ENCODE data around the gene PSMG4. TPM values are rescaled to one million over a fixed set of nuclear protein-coding genes. Genes with fewer than 3 reads are reported as not detected.

PSMG4 gene
- total and polyA plus RNA-seq, 7 donors, result 18.6 to 31.3 (median 23.5) TPM

DNA sequence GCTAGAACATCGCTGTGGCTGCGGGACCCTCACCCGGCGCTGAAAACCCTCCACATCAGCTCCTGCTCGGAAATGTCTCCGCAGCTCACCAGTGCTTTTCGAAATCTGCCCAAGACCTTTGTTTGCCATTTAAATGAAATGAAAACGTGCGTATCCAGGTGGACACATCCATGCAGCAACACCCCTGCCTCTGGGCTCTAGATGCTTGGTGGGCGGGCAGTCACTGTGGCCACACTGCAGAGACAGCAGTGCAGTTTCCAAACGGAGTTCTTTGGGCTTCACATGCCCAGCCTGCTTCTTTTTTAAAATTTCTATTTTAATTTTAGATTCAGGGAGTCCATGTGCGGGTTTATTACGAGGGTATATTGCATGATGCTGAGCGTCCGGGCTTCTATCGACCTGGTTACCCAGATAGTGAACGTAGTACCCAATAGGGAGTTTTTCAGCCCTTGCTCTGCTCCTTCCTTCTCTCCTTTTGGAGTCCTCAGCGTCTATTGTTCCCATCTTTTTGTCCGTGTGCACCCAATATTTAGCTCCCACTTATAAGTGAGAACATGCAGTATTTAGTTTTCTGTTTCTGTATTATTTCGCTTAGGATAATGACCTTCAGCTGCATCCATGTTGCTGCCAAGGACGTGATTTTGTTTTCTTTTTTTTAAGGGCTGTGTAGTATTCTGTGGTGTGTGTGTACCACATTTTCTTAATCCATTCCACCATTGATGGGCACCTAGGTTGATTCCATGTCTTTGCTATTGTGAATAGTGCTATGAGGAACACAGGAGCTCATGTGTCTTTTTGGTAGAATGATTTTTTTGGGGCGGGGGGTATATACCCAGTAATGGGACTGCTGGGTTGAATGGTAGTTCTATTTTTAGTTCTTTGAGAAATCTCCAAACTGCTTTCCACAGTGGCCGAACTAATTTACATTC, 26.5 kb upstream of the PSMG4 start:
- intact Hi-C loops (cut with DNase I), result no loop called here
- H3K36me3 ChIP-seq (ENCODE audit: insufficient read depth in 1 of 2, low read depth in 1 of 2), result no peaks in the 10 kb centered on the region

DNA sequence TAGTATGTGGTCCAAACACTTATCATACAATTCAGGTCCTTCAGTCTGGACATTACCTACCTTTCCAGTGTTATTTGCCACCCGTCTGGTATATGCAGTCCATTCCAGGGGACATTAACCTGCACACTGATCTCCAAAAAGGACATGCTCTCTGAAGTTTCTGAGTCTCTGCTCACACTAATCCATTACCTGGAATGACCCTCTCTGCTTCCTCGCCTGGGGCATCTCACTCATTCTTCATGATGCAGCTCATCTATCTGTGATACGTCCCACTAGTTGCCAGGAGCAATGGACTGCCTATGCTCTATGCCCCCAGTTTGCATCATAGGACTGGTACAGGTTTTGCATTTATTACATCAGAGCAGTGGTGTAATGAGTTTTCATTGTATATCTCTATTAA, 25.4 kb upstream of the PSMG4 start:
- Histone ChIP-seq H3K36me3 (ENCODE audit: insufficient read depth in 1 of 2, low read depth in 1 of 2) (no peaks in the 10 kb centered on the region), H3K9me3 (no peaks in the 10 kb centered on the region), H3K27me3 (ENCODE audit: insufficient read depth in 3 of 3, low read length in 2 of 3) (peaks cover 0 to 98% (median 16%) of the 10 kb centered on the region in 3 donors), H3K27ac (no peak overlapping the region), H3K4me1 (peaks cover 18% of the 10 kb centered on the region), H3K4me3 (no peak overlapping the region)
- TF ChIP-seq, protein P1, sequence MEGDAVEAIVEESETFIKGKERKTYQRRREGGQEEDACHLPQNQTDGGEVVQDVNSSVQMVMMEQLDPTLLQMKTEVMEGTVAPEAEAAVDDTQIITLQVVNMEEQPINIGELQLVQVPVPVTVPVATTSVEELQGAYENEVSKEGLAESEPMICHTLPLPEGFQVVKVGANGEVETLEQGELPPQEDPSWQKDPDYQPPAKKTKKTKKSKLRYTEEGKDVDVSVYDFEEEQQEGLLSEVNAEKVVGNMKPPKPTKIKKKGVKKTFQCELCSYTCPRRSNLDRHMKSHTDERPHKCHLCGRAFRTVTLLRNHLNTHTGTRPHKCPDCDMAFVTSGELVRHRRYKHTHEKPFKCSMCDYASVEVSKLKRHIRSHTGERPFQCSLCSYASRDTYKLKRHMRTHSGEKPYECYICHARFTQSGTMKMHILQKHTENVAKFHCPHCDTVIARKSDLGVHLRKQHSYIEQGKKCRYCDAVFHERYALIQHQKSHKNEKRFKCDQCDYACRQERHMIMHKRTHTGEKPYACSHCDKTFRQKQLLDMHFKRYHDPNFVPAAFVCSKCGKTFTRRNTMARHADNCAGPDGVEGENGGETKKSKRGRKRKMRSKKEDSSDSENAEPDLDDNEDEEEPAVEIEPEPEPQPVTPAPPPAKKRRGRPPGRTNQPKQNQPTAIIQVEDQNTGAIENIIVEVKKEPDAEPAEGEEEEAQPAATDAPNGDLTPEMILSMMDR (IDR thresholded peaks at IDR 0.05), result no peak
- 81 to 94% (median 86%) methylated on average over 3 of the region's 3 CpGs for WGBS, 3 donors
- intact Hi-C loops (cut with DNase I), result no loop called here
- ATAC-seq (no peak), DNase-seq (no peak)

More for the DNA sequence above, 26.5 kb upstream of the PSMG4 start:
- no peak for ATAC-seq
- TF ChIP-seq, protein P1 (IDR thresholded peaks at IDR 0.05), result no peak
- H3K4me1 ChIP-seq, result peaks cover 27% of the 10 kb centered on the region
- peaks cover 0 to 97% (median 21%) of the 10 kb centered on the region in 3 donors for H3K27me3 ChIP-seq (ENCODE audit: insufficient read depth in 3 of 3, low read length in 2 of 3)
- WGBS, 3 donors, result 20 to 35% (median 23%) methylated on average over 23 of the region's 23 CpGs
- H3K27ac ChIP-seq, result no peak overlapping the region
- H3K4me3 ChIP-seq, result peak overlapping the region; percentile 63
- no peak for DNase-seq
- no peaks in the 10 kb centered on the region for H3K9me3 ChIP-seq

DNA sequence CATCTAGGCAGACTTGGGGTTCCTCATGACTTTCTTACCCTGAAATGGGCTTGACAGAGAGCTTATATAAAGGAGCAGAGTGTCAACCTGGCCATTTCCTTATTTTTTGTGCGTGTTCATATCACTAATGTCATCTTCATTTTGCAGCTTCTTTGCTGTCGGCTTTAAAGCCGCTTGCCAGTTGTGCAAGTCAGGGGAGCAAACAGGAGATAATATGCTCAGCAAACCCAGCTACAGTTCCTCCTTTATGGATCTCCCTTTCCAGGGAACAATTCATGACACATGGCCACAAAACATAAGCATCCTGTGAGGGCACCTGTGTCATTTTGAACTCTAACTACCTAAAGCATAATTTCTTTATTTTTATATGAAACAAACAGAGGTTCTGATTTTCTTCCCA, 24.8 kb upstream of the PSMG4 start:
- TF ChIP-seq, protein P1 (IDR thresholded peaks at IDR 0.05), result no peak
- Histone ChIP-seq H3K4me1 (peaks cover 12% of the 10 kb centered on the region), H3K9me3 (no peaks in the 10 kb centered on the region), H3K36me3 (ENCODE audit: insufficient read depth in 1 of 2, low read depth in 1 of 2) (no peaks in the 10 kb centered on the region), H3K4me3 (no peak overlapping the region), H3K27ac (no peak overlapping the region), H3K27me3 (ENCODE audit: insufficient read depth in 3 of 3, low read length in 2 of 3) (peaks cover 0 to 98% (median 14%) of the 10 kb centered on the region in 3 donors)
- intact Hi-C loops (cut with DNase I), result no loop called here
- ATAC-seq, result no peak
- no peak for DNase-seq
- 84 to 89% (median 89%) methylated on average over 3 of the region's 3 CpGs for WGBS, 3 donors

DNA sequence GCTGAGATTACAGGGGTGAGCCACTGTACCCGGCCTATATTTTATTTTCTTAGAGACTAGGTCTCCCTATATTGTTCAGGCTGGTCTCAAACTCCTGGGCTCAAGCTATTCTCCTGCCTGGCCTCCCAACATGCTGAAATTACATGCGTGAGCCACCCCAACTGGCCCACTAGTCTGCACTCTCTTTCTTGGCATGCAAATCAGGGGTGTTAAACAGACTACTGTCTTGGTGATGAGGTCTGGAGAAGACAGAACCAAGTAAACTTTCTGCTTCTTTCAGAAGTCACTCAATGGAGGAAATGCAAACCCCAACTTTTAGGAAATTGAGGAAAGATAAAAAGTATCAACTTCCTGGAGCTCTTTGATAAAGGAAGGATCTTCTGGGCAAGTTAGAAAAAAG, 23.3 kb upstream of the PSMG4 start:
- TF ChIP-seq, protein P1 (IDR thresholded peaks at IDR 0.05), result no peak
- no peak for DNase-seq
- Histone ChIP-seq H3K4me1 (peaks cover 6% of the 10 kb centered on the region), H3K36me3 (ENCODE audit: insufficient read depth in 1 of 2, low read depth in 1 of 2) (no peaks in the 10 kb centered on the region), H3K27ac (no peak overlapping the region), H3K27me3 (ENCODE audit: insufficient read depth in 3 of 3, low read length in 2 of 3) (peaks cover 0 to 87% (median 12%) of the 10 kb centered on the region in 3 donors), H3K4me3 (no peak overlapping the region), H3K9me3 (no peaks in the 10 kb centered on the region)
- WGBS, 3 donors, result 95 to 96% (median 96%) methylated on average over 2 of the region's 2 CpGs
- no peak for ATAC-seq
- intact Hi-C loops (cut with DNase I), result no loop called here

All from psoas muscle (tissue), 8 donors.